Measurements from ENCODE around the gene HMX3.
"Not testable (repeated sequence)": the region's sequence is repeated elsewhere in the genome, so short reads cannot be mapped to it uniquely, and the experiment has no call there.

The HMX3 gene

GRCh38 chr10:123149162-123149567 lies 13.4 kb downstream of the HMX3 start:
- DNase-seq, result no peak

- DNase-seq, result no peak
These were observed 13.9 kb downstream of the HMX3 start for GRCh38 chr10:123149568-123150270.

GRCh38 chr10:123150271-123150985 lies 14.7 kb downstream of the HMX3 start:
- no peak for DNase-seq

GRCh38 chr10:123150986-123151736 lies 15.4 kb downstream of the HMX3 start:
- no peak for DNase-seq

GRCh38 chr10:123151737-123152135 lies 16.0 kb downstream of the HMX3 start:
- DNase-seq, result no peak

- DNase-seq, result no peak
These were observed 17.8 kb downstream of the HMX3 start for GRCh38 chr10:123153486-123154091.

GRCh38 chr10:123154092-123154710 lies 18.4 kb downstream of the HMX3 start, which contains the start of gene BUB3:
Gene BUB3, plus strand, starts transcription at chr10:123154402. Its CDS starts 516 bp downstream, at chr10:123154918.
- DNase-seq, result peak; percentile 98 to 100

GRCh38 chr10:123154711-123155505 lies 19.1 kb downstream of the HMX3 start:
- DNase-seq, result peak in 1 of 2 donors; percentile 37

- no peak for DNase-seq
These were observed 20.3 kb downstream of the HMX3 start for GRCh38 chr10:123156078-123156477.

GRCh38 chr10:123157210-123157609 lies 21.4 kb downstream of the HMX3 start:
- DNase-seq, result no peak

GRCh38 chr10:123158682-123159081 lies 22.9 kb downstream of the HMX3 start:
- DNase-seq, result no peak

- no peak for DNase-seq
These were observed 24.7 kb downstream of the HMX3 start for GRCh38 chr10:123160311-123160980.

GRCh38 chr10:123164319-123164718 lies 28.5 kb downstream of the HMX3 start:
- no peak for DNase-seq

- no peak for DNase-seq
These were observed 29.8 kb downstream of the HMX3 start for GRCh38 chr10:123165445-123166072.

GRCh38 chr10:123166618-123167017 lies 30.8 kb downstream of the HMX3 start:
- DNase-seq, result no peak

GRCh38 chr10:123170961-123171360 lies 35.2 kb downstream of the HMX3 start:
- no peak for DNase-seq

- not testable (repeated sequence) for DNase-seq
These were observed 35.8 kb downstream of the HMX3 start for GRCh38 chr10:123171616-123172015.

GRCh38 chr10:123175389-123176387 lies 39.9 kb downstream of the HMX3 start:
- DNase-seq, result no peak

GRCh38 chr10:123178390-123178789 lies 42.6 kb downstream of the HMX3 start:
- DNase-seq, result not testable (repeated sequence)
